ENCODE results near the gene IGSF21. TPM values are rescaled to one million over a fixed set of nuclear protein-coding genes. Genes with fewer than 3 reads are reported as not detected.

Gene IGSF21
- polyA plus RNA-seq, 1 donor (not counting 4 experiments of a cell fraction or from before 2014, with no cell fraction given): not detected

DNA sequence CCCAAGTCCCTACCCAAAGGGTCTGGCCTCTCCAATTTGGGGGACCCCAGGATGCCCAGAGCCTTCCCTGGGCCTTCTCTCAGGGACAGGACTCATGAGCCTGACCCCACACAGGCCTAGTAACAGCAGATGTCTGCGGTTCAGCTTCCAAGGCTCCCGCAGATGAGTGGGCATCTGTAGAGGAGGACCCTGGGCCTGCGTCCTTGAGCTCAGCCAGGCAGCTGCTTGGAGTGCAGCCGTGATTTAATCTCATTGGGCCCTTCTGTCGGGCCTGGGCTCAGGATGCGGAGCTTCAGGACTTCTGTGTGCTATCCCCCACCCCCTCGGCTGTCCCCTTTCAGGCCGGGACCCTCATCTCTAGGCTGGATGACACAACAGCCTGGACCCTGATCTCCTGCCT, 35.4 kb downstream of the IGSF21 start:
- H3K9ac ChIP-seq (ENCODE audit: control insufficient read depth, extremely low read depth, insufficient read depth, low read length): no peak overlapping the region
- no peaks in the 10 kb centered on the region for H4K20me1 ChIP-seq (ENCODE audit: control insufficient read depth, extremely low read depth, insufficient read depth, low read length)
- FAIRE-seq (no peak), DNase-seq (ENCODE audit: low read depth, low spot score) (no peak)
- H3K79me2 ChIP-seq (ENCODE audit: control insufficient read depth, insufficient read depth, low read length): no peaks in the 10 kb centered on the region
- H3K27ac ChIP-seq (ENCODE audit: control insufficient read depth, insufficient read depth, low read length): no peak overlapping the region
- dilution Hi-C loops (cut with MboI; ENCODE audit: extremely low pct_ligation_motif_present, low sequenced_read_pairs): no loop called here
- H3K4me1 ChIP-seq (ENCODE audit: control insufficient read depth, extremely low read depth, insufficient read depth, low read length): no peaks in the 10 kb centered on the region
- H3K36me3 ChIP-seq (ENCODE audit: control insufficient read depth in 2 of 2, extremely low read depth in 1 of 2, insufficient read depth in 2 of 2, low read length in 2 of 2): no peaks in the 10 kb centered on the region
- no peak overlapping the region for H3K4me3 ChIP-seq (ENCODE audit: control insufficient read depth in 2 of 3, extremely low read depth in 1 of 3, insufficient read depth in 2 of 3, low read depth in 1 of 3, low read length in 3 of 3)
- no peak overlapping the region for H3K4me2 ChIP-seq (ENCODE audit: control insufficient read depth, extremely low read depth, insufficient read depth, low read depth, low read length)
- H3K9me1 ChIP-seq (ENCODE audit: control insufficient read depth, extremely low read depth, insufficient read depth, low read length): no peaks in the 10 kb centered on the region
- H3K9me3 ChIP-seq (ENCODE audit: control insufficient read depth, low read depth, low read length): no peaks in the 10 kb centered on the region
- TF ChIP-seq EZH2 (IDR thresholded peaks at IDR 0.05; ENCODE audit: low read length): no peak
- TF ChIP-seq, protein P1, sequence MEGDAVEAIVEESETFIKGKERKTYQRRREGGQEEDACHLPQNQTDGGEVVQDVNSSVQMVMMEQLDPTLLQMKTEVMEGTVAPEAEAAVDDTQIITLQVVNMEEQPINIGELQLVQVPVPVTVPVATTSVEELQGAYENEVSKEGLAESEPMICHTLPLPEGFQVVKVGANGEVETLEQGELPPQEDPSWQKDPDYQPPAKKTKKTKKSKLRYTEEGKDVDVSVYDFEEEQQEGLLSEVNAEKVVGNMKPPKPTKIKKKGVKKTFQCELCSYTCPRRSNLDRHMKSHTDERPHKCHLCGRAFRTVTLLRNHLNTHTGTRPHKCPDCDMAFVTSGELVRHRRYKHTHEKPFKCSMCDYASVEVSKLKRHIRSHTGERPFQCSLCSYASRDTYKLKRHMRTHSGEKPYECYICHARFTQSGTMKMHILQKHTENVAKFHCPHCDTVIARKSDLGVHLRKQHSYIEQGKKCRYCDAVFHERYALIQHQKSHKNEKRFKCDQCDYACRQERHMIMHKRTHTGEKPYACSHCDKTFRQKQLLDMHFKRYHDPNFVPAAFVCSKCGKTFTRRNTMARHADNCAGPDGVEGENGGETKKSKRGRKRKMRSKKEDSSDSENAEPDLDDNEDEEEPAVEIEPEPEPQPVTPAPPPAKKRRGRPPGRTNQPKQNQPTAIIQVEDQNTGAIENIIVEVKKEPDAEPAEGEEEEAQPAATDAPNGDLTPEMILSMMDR (optimal IDR thresholded peaks at IDR 0.05 in 1 of 3, IDR thresholded peaks at IDR 0.05 in 1 of 3, conservative IDR thresholded peaks at IDR 0.05 in 1 of 3; ENCODE audit: extremely low read depth in 1 of 3, insufficient read depth in 2 of 3, low read length in 3 of 3): no peak
- H2AFZ ChIP-seq (ENCODE audit: control insufficient read depth, low read length): no peak overlapping the region
- H3K27me3 ChIP-seq (ENCODE audit: control insufficient read depth, extremely low read depth, insufficient read depth, low read length): no peaks in the 10 kb centered on the region

DNA sequence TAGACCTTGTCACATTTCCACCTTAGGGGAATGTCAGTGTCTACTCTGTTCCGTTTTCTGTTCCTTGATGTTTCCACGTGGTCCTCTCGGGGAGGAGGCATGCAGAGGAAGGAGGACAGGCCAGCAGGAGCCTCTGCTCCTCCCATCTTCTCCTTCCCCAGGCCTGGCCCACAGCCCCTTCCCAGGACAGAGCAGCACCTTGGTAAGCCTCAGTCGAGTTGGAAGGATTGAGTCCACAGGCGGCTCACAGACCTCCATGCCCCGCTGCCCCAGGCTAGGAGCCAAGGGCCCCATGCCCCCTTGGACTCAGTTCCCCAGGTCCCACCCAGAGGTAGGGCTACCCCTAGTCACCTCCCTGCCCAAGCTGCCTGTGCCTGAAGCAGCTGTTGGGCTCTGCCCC, 36.5 kb downstream of the IGSF21 start:
- no peak overlapping the region for H2AFZ ChIP-seq (ENCODE audit: control insufficient read depth, low read length)
- TF ChIP-seq, protein P1 (optimal IDR thresholded peaks at IDR 0.05 in 1 of 3, IDR thresholded peaks at IDR 0.05 in 1 of 3, conservative IDR thresholded peaks at IDR 0.05 in 1 of 3; ENCODE audit: extremely low read depth in 1 of 3, insufficient read depth in 2 of 3, low read length in 3 of 3): no peak
- no peak for TF ChIP-seq EZH2 (IDR thresholded peaks at IDR 0.05; ENCODE audit: low read length)
- no peaks in the 10 kb centered on the region for H3K79me2 ChIP-seq (ENCODE audit: control insufficient read depth, insufficient read depth, low read length)
- H3K27me3 ChIP-seq (ENCODE audit: control insufficient read depth, extremely low read depth, insufficient read depth, low read length): no peaks in the 10 kb centered on the region
- no peaks in the 10 kb centered on the region for H4K20me1 ChIP-seq (ENCODE audit: control insufficient read depth, extremely low read depth, insufficient read depth, low read length)
- no peaks in the 10 kb centered on the region for H3K4me1 ChIP-seq (ENCODE audit: control insufficient read depth, extremely low read depth, insufficient read depth, low read length)
- H3K36me3 ChIP-seq (ENCODE audit: control insufficient read depth in 2 of 2, extremely low read depth in 1 of 2, insufficient read depth in 2 of 2, low read length in 2 of 2): no peaks in the 10 kb centered on the region
- no peak overlapping the region for H3K4me3 ChIP-seq (ENCODE audit: control insufficient read depth in 2 of 3, extremely low read depth in 1 of 3, insufficient read depth in 2 of 3, low read depth in 1 of 3, low read length in 3 of 3)
- no peak overlapping the region for H3K9ac ChIP-seq (ENCODE audit: control insufficient read depth, extremely low read depth, insufficient read depth, low read length)
- FAIRE-seq (no peak), DNase-seq (ENCODE audit: low read depth, low spot score) (no peak)
- dilution Hi-C loops (cut with MboI; ENCODE audit: extremely low pct_ligation_motif_present, low sequenced_read_pairs): no loop called here
- no peaks in the 10 kb centered on the region for H3K9me1 ChIP-seq (ENCODE audit: control insufficient read depth, extremely low read depth, insufficient read depth, low read length)
- no peak overlapping the region for H3K4me2 ChIP-seq (ENCODE audit: control insufficient read depth, extremely low read depth, insufficient read depth, low read depth, low read length)
- no peak overlapping the region for H3K27ac ChIP-seq (ENCODE audit: control insufficient read depth, insufficient read depth, low read length)
- H3K9me3 ChIP-seq (ENCODE audit: control insufficient read depth, low read depth, low read length): no peaks in the 10 kb centered on the region

Data from keratinocyte (primary cell).